ENCODE measurements around the gene RPS27L.

Gene RPS27L

DNA sequence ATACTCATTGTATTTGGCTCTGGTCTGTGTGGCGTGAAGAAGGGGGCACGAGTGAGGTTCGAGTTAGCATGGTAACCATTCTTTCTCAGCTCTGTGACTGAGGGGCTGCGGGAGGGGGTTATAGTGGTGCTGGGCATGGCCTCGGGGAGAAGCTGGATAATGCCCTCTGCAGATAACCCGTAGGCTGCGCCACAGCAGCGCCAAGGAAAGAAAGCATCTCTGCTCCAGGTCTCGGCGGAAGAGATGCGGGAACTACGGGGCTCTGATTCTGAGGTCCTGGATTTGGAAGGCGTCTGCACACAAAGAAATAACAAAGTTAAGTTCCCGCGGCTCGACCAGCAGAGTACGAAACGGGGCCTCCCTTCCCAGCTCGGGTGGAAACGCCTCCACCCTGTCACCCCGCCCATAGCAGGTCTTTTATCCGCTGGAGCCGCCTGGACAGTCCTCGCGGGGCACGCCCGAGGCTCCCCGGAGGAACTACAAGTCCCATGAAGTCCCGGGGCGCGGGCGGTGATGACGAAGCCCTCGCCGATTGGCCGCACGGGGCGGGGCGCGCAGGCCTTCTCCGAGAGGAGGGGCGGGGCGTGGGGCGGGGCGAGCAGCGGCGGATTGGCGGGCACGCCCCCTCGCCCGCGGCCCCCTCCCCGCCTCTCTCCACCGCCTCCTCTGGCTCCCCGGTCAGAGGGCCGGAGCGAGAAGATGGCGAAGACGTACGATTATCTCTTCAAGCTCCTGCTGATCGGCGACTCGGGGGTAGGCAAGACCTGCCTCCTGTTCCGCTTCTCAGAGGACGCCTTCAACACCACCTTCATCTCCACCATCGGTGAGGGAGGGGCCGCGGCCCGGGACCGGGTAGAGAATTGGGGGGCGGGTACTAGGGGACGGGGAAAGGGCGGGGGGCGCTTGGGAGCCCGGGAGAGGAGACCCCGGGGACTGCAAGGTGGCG, 31.9 kb upstream of the RPS27L start, which contains the start of gene RAB8B:
RAB8B (plus strand) TSS at position 681 of the 946 bp plus-strand sequence; CDS start at position 700, 19 bp downstream.
- ATAC-seq, result peak; percentile 98
- no peak for TF ChIP-seq ZC3H10 (CRISPR knock-in tag; IDR thresholded peaks at IDR 0.05)
- TF ChIP-seq TOX (CRISPR knock-in tag; IDR thresholded peaks at IDR 0.05; ENCODE audit: borderline replicate concordance), result no peak
- no peak for TF ChIP-seq OSR1 (CRISPR knock-in tag; IDR thresholded peaks at IDR 0.05)
- no peak for TF ChIP-seq GLIS3 (CRISPR knock-in tag; IDR thresholded peaks at IDR 0.05)
- TF ChIP-seq ZNF8 (CRISPR knock-in tag; IDR thresholded peaks at IDR 0.05), result no peak
- no peak for TF ChIP-seq PPARA (CRISPR knock-in tag; IDR thresholded peaks at IDR 0.05; ENCODE audit: borderline replicate concordance)
- TF ChIP-seq, protein P1, sequence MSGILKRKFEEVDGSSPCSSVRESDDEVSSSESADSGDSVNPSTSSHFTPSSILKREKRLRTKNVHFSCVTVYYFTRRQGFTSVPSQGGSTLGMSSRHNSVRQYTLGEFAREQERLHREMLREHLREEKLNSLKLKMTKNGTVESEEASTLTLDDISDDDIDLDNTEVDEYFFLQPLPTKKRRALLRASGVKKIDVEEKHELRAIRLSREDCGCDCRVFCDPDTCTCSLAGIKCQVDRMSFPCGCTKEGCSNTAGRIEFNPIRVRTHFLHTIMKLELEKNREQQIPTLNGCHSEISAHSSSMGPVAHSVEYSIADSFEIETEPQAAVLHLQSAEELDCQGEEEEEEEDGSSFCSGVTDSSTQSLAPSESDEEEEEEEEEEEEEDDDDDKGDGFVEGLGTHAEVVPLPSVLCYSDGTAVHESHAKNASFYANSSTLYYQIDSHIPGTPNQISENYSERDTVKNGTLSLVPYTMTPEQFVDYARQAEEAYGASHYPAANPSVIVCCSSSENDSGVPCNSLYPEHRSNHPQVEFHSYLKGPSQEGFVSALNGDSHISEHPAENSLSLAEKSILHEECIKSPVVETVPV (CRISPR knock-in tag; IDR thresholded peaks at IDR 0.05), result no peak
- TF ChIP-seq TCF4 (CRISPR knock-in tag; IDR thresholded peaks at IDR 0.05; ENCODE audit: borderline replicate concordance), result no peak
- TF ChIP-seq CSDC2 (CRISPR knock-in tag; IDR thresholded peaks at IDR 0.05), result no peak
- TF ChIP-seq BACH2 (CRISPR knock-in tag; IDR thresholded peaks at IDR 0.05; ENCODE audit: borderline replicate concordance), result no peak
- TF ChIP-seq, protein P2, sequence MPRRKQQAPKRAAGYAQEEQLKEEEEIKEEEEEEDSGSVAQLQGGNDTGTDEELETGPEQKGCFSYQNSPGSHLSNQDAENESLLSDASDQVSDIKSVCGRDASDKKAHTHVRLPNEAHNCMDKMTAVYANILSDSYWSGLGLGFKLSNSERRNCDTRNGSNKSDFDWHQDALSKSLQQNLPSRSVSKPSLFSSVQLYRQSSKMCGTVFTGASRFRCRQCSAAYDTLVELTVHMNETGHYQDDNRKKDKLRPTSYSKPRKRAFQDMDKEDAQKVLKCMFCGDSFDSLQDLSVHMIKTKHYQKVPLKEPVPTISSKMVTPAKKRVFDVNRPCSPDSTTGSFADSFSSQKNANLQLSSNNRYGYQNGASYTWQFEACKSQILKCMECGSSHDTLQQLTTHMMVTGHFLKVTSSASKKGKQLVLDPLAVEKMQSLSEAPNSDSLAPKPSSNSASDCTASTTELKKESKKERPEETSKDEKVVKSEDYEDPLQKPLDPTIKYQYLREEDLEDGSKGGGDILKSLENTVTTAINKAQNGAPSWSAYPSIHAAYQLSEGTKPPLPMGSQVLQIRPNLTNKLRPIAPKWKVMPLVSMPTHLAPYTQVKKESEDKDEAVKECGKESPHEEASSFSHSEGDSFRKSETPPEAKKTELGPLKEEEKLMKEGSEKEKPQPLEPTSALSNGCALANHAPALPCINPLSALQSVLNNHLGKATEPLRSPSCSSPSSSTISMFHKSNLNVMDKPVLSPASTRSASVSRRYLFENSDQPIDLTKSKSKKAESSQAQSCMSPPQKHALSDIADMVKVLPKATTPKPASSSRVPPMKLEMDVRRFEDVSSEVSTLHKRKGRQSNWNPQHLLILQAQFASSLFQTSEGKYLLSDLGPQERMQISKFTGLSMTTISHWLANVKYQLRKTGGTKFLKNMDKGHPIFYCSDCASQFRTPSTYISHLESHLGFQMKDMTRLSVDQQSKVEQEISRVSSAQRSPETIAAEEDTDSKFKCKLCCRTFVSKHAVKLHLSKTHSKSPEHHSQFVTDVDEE (CRISPR knock-in tag; IDR thresholded peaks at IDR 0.05), result no peak
- TF ChIP-seq ZFP30 (CRISPR knock-in tag; IDR thresholded peaks at IDR 0.05), result no peak
- no peak for TF ChIP-seq RARB (CRISPR knock-in tag; IDR thresholded peaks at IDR 0.05)
- no peak for TF ChIP-seq ISL1 (CRISPR knock-in tag; IDR thresholded peaks at IDR 0.05)
- TF ChIP-seq, protein P3, sequence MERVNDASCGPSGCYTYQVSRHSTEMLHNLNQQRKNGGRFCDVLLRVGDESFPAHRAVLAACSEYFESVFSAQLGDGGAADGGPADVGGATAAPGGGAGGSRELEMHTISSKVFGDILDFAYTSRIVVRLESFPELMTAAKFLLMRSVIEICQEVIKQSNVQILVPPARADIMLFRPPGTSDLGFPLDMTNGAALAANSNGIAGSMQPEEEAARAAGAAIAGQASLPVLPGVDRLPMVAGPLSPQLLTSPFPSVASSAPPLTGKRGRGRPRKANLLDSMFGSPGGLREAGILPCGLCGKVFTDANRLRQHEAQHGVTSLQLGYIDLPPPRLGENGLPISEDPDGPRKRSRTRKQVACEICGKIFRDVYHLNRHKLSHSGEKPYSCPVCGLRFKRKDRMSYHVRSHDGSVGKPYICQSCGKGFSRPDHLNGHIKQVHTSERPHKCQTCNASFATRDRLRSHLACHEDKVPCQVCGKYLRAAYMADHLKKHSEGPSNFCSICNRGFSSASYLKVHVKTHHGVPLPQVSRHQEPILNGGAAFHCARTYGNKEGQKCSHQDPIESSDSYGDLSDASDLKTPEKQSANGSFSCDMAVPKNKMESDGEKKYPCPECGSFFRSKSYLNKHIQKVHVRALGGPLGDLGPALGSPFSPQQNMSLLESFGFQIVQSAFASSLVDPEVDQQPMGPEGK (CRISPR knock-in tag; IDR thresholded peaks at IDR 0.05; ENCODE audit: borderline replicate concordance), result no peak
- no peak for TF ChIP-seq SNAI2 (CRISPR knock-in tag; IDR thresholded peaks at IDR 0.05)
- TF ChIP-seq, protein P4, sequence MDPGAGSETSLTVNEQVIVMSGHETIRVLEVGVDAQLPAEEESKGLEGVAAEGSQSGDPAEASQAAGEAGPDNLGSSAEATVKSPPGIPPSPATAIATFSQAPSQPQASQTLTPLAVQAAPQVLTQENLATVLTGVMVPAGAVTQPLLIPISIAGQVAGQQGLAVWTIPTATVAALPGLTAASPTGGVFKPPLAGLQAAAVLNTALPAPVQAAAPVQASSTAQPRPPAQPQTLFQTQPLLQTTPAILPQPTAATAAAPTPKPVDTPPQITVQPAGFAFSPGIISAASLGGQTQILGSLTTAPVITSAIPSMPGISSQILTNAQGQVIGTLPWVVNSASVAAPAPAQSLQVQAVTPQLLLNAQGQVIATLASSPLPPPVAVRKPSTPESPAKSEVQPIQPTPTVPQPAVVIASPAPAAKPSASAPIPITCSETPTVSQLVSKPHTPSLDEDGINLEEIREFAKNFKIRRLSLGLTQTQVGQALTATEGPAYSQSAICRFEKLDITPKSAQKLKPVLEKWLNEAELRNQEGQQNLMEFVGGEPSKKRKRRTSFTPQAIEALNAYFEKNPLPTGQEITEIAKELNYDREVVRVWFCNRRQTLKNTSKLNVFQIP (CRISPR knock-in tag; IDR thresholded peaks at IDR 0.05; ENCODE audit: borderline replicate concordance, low read depth), result no peak
- TF ChIP-seq ZNF565 (CRISPR knock-in tag; conservative IDR thresholded peaks at IDR 0.05; ENCODE audit: low read depth), result no peak
- TF ChIP-seq ZFP3 (CRISPR knock-in tag; IDR thresholded peaks at IDR 0.05), result no peak

DNA sequence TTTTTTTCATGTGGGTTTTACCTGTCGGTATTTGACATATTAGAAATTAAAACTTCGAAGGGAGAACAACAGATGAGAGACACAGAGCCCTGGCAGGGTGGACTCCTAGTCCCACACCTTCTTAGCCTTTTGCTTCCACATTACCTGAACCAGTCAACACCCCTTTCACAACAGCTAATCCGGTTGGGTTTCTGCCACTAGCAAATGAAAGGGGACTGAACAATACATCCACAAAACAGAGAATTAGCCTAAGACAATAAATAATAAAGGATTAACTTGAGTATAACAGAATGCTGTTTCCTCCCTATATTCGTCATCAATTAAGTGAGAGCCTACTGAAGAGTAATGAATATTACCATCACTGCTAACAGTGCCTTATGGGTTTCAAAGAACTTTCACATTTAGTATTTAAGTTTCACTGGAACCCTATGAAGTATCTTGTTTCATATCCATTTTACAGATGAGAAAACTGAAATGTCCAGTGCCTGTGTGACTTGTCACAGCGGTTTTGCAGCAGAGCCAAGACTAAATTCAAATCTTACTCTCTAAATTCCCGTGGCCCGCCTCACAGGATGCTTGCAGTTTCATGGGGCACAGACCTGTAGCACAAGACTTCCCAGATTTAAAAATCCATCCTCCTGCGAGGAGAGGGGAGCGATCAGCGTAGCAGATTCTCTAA, 31.1 kb upstream of the RPS27L start:
- TF ChIP-seq GLIS3 (CRISPR knock-in tag; IDR thresholded peaks at IDR 0.05), result no peak
- no peak for TF ChIP-seq ISL1 (CRISPR knock-in tag; IDR thresholded peaks at IDR 0.05)
- TF ChIP-seq ZNF565 (CRISPR knock-in tag; conservative IDR thresholded peaks at IDR 0.05; ENCODE audit: low read depth), result no peak
- TF ChIP-seq, protein P5, sequence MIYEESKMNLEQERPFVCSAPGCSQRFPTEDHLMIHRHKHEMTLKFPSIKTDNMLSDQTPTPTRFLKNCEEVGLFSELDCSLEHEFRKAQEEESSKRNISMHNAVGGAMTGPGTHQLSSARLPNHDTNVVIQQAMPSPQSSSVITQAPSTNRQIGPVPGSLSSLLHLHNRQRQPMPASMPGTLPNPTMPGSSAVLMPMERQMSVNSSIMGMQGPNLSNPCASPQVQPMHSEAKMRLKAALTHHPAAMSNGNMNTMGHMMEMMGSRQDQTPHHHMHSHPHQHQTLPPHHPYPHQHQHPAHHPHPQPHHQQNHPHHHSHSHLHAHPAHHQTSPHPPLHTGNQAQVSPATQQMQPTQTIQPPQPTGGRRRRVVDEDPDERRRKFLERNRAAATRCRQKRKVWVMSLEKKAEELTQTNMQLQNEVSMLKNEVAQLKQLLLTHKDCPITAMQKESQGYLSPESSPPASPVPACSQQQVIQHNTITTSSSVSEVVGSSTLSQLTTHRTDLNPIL (CRISPR knock-in tag; IDR thresholded peaks at IDR 0.05; ENCODE audit: low read depth), result no peak
- no peak for TF ChIP-seq SNAI2 (CRISPR knock-in tag; IDR thresholded peaks at IDR 0.05)
- no peak for TF ChIP-seq ZNF70 (CRISPR knock-in tag; IDR thresholded peaks at IDR 0.05)
- TF ChIP-seq ARNTL (CRISPR knock-in tag; IDR thresholded peaks at IDR 0.05; ENCODE audit: borderline replicate concordance, low read depth), result no peak
- TF ChIP-seq, protein P3 (CRISPR knock-in tag; IDR thresholded peaks at IDR 0.05; ENCODE audit: borderline replicate concordance), result no peak
- ATAC-seq, result no peak

All from SK-N-SH treated with all-trans-retinoic acid at 6 μM for 48 hours (cell line).